ENCODE results near the gene LIPF.
"Not testable (repeated sequence)": the region's sequence is repeated elsewhere in the genome, so short reads cannot be mapped to it uniquely, and the experiment has no call there.

Gene LIPF

GRCh38 chr10:88659725-88660597 is 4.3 kb upstream of the LIPF start:
- DNase-seq (ENCODE audit: extremely low read depth, low read depth), result no peak
- TF ChIP-seq CTCF (IDR thresholded peaks at IDR 0.05; ENCODE audit: low read depth, low read length), result no peak

- no peak for TF ChIP-seq CTCF (IDR thresholded peaks at IDR 0.05; ENCODE audit: low read depth, low read length)
- no peak for DNase-seq (ENCODE audit: extremely low read depth, low read depth)
These were observed 3.7 kb upstream of the LIPF start for GRCh38 chr10:88660598-88660884.

- DNase-seq (ENCODE audit: extremely low read depth, low read depth), result no peak
- no peak for TF ChIP-seq CTCF (IDR thresholded peaks at IDR 0.05; ENCODE audit: low read depth, low read length)
These were observed 3.2 kb upstream of the LIPF start for GRCh38 chr10:88661018-88661417.

GRCh38 chr10:88661577-88661976 is 2.7 kb upstream of the LIPF start:
- TF ChIP-seq CTCF (IDR thresholded peaks at IDR 0.05; ENCODE audit: low read depth, low read length), result no peak
- DNase-seq (ENCODE audit: extremely low read depth, low read depth), result no peak

GRCh38 chr10:88663153-88663552 is 1.1 kb upstream of the LIPF start:
- DNase-seq (ENCODE audit: extremely low read depth, low read depth), result not testable (repeated sequence)

- DNase-seq (ENCODE audit: extremely low read depth, low read depth), result no peak
- TF ChIP-seq CTCF (IDR thresholded peaks at IDR 0.05; ENCODE audit: low read depth, low read length), result no peak
These were observed 4.2 kb downstream of the LIPF start for GRCh38 chr10:88668465-88668864.

- DNase-seq (ENCODE audit: extremely low read depth, low read depth), result no peak
- TF ChIP-seq CTCF (IDR thresholded peaks at IDR 0.05; ENCODE audit: low read depth, low read length), result no peak
These were observed 6.3 kb downstream of the LIPF start for GRCh38 chr10:88670497-88670896.

GRCh38 chr10:88672041-88672440 is 7.8 kb downstream of the LIPF start:
- no peak for DNase-seq (ENCODE audit: extremely low read depth, low read depth)

More at GRCh38 chr10:88672041-88672440, 7.8 kb downstream of the LIPF start:
- no peak for TF ChIP-seq CTCF (IDR thresholded peaks at IDR 0.05; ENCODE audit: low read depth, low read length)

Measured in AG09319 (cell line).